Measurements from ENCODE around the gene TFAM.

The TFAM gene

DNA sequence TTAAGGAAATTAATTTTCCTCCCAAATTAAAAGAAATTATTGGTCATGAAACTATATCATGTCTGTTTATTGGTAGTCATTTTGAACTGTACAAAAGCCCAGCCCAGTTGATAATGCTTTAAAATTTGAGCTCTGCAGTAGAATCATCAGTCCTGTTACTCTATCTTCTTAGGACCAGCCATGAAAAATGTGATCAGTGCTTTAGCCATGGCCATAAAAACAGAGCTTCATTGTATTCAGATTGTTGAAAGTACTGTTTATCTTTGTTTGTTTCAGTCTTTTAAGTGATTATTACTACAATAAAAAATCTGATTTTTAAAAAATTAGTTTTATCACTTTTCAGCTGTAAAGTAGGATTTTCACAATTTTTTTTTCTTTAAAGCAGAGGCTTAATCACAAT lies 13.7 kb upstream of the TFAM start:
- in situ Hi-C loops (cut with MboI; ENCODE audit: low sequenced_read_pairs, unreplicated experiment): no loop called here
- no peak for DNase-seq (ENCODE audit: low spot score)
- TF ChIP-seq, protein P1, sequence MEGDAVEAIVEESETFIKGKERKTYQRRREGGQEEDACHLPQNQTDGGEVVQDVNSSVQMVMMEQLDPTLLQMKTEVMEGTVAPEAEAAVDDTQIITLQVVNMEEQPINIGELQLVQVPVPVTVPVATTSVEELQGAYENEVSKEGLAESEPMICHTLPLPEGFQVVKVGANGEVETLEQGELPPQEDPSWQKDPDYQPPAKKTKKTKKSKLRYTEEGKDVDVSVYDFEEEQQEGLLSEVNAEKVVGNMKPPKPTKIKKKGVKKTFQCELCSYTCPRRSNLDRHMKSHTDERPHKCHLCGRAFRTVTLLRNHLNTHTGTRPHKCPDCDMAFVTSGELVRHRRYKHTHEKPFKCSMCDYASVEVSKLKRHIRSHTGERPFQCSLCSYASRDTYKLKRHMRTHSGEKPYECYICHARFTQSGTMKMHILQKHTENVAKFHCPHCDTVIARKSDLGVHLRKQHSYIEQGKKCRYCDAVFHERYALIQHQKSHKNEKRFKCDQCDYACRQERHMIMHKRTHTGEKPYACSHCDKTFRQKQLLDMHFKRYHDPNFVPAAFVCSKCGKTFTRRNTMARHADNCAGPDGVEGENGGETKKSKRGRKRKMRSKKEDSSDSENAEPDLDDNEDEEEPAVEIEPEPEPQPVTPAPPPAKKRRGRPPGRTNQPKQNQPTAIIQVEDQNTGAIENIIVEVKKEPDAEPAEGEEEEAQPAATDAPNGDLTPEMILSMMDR (IDR thresholded peaks at IDR 0.05; ENCODE audit: borderline replicate concordance, control extremely low read depth, extremely low read depth, insufficient read depth, missing control alignments): no peak

DNA sequence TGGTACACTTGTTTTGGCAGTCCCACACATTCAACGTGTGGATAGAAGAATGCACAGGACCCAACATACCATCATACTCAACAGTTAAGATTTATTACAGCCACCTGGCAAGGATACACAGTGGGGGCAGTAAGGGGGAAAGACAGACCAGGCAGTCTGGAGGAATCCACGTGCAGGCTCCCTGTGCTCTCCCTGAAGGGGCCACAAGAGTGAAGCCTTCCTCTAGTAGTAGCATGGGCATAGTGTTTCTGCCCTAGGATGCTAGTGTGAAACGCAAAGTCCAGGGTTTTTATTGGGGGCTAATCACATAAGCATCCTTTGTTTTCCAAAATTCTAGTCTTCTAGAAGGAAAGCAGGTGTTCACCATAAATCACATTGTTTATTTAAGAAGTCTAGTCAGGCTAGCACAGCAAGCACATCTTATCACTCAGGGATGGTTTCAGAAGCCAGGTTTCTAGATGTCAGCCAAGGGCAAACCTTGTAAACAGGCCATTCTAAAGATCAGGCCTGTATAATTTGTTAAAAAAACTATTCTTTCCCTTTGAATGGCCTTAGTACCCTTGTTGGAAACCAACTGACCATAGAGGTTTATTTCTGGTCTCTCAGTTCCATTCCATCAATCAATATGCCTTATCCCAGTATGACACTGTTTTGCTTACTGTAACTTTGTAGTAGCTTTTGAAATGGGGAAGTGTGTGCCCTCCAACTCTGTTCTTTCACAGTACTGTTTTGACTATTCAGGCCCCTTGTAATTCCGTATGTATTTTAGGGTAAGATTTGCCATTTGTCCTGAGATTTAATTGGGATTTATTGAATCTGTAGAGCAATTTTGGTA lies 12.4 kb upstream of the TFAM start:
- DNase-seq (ENCODE audit: low spot score): no peak
- TF ChIP-seq, protein P1 (IDR thresholded peaks at IDR 0.05; ENCODE audit: borderline replicate concordance, control extremely low read depth, extremely low read depth, insufficient read depth, missing control alignments): no peak
- in situ Hi-C loops (cut with MboI; ENCODE audit: low sequenced_read_pairs, unreplicated experiment): no loop called here

- TF ChIP-seq, protein P1 (IDR thresholded peaks at IDR 0.05; ENCODE audit: borderline replicate concordance, control extremely low read depth, extremely low read depth, insufficient read depth, missing control alignments): no peak
- DNase-seq (ENCODE audit: low spot score): no peak
- in situ Hi-C loops (cut with MboI; ENCODE audit: low sequenced_read_pairs, unreplicated experiment): no loop called here
Measured at GRCh38 chr10:58373442-58373827, 11.8 kb upstream of the TFAM start.

DNA sequence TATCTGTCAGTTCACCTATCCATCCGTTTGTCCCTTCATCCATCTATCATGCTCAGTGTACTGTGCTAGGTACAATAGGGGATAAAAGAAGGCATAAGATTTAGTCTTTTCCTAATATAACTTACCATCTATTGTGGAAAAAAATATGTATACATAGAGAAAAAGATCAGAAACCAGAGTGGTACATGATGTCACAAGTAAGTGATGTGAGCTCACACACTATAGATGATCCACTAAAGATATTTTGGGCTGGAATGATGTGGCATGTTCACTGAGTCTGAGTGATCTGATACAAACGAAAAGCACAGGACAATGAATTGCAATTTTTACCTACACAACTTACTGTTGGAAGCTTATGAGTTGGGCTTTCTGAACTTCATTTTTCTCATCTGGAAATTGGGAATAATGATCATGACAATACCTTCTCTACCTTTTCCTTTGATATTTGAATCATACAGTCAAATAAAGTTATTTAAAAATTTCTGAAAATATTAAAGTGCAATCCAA lies 2.7 kb upstream of the TFAM start:
- TF ChIP-seq, protein P1 (IDR thresholded peaks at IDR 0.05; ENCODE audit: borderline replicate concordance, control extremely low read depth, extremely low read depth, insufficient read depth, missing control alignments): no peak
- DNase-seq (ENCODE audit: low spot score): no peak
- in situ Hi-C loops (cut with MboI; ENCODE audit: low sequenced_read_pairs, unreplicated experiment): loop anchor here (25.0 kb wide), 1 partner anchor 195 kb away; no protein-coding TSS in a partner anchor

DNA sequence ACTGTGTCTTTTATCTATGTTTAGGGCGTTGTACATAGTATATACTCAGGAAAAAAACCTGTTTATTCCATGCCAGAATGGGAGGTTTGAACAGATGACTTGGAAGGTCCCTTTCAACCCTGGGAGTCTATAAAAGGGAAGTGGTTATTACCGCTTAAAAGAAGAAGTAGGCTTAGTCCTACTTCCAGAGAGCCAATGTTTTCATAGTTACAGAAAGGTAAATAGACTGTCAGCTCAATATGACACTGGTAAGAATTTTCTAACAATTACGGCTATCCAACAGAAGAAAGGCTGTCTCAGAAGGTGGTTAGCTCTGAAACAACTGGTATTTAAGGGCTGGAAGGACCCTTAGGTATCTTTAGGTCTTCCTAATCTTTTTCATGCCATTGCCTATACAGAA lies 1.1 kb upstream of the TFAM start:
- in situ Hi-C loops (cut with MboI; ENCODE audit: low sequenced_read_pairs, unreplicated experiment): loop anchor here (25.0 kb wide), 1 partner anchor 197 kb away; no protein-coding TSS in a partner anchor
- TF ChIP-seq, protein P1 (IDR thresholded peaks at IDR 0.05; ENCODE audit: borderline replicate concordance, control extremely low read depth, extremely low read depth, insufficient read depth, missing control alignments): no peak
- peak; percentile 50 for DNase-seq (ENCODE audit: low spot score)

GRCh38 chr10:58384544-58384998 lies 639 bp upstream of the TFAM start:
- TF ChIP-seq, protein P1 (IDR thresholded peaks at IDR 0.05; ENCODE audit: borderline replicate concordance, control extremely low read depth, extremely low read depth, insufficient read depth, missing control alignments): no peak
- DNase-seq (ENCODE audit: low spot score): no peak
- in situ Hi-C loops (cut with MboI; ENCODE audit: low sequenced_read_pairs, unreplicated experiment): loop anchor here (25.0 kb wide), 1 partner anchor 197 kb away; no protein-coding TSS in a partner anchor

All from GM13976 (cell line).